Mucosa of descending colon (tissue), 3 donors: Measurements from ENCODE around the gene ADAMTS1. TPM values are rescaled to one million over a fixed set of nuclear protein-coding genes. Genes with fewer than 3 reads are reported as not detected.

Experiments
- ATAC-seq: fragments of 200-7000 bp; cut with Tn5 transposase; one replicate; pipeline ENCODE4 v1.9.1; 2020; ENCODE audit warnings: mild to moderate bottlenecking, moderate library complexity
- DNase-seq, 3 donors: peaks; one replicate each; pipeline ENCODE4 v3.0.0-alpha.2; 2020
- H3K36me3 ChIP-seq: fragments of 200-600 bp; one replicate; pipeline ENCODE4 v1.8.0; 2021; ENCODE audit warnings: low read depth, mild to moderate bottlenecking
- H3K4me1 ChIP-seq: fragments of 200-600 bp; one replicate; pipeline ENCODE4 v1.8.0; 2021; ENCODE audit warnings: low read depth, mild to moderate bottlenecking
- H3K4me3 ChIP-seq: fragments of 200-600 bp; one replicate; pipeline ENCODE4 v1.8.0; 2021; ENCODE audit warnings: mild to moderate bottlenecking
- H3K9me3 ChIP-seq: fragments of 200-600 bp; one replicate; pipeline ENCODE4 v1.8.0; 2021; ENCODE audit warnings: mild to moderate bottlenecking
- CTCF ChIP-seq: fragments of 200-600 bp; IDR thresholded peaks from one replicate; pipeline ENCODE4 v1.8.0; 2022; ENCODE audit warnings: antibody characterized with exemption, mild to moderate bottlenecking
- intact Hi-C, 2 donors: fragments of 100-400 bp; cut with DNase I in 1 of 2; cut with micrococcal nuclease in 1 of 2; formaldehyde crosslinking; loops; one replicate each; pipeline versions ENCODE4 v1.11.0 to v1.11.1; 2022; cut with DNase I, micrococcal nuclease
- total RNA-seq, 3 donors: library from RNA; stranded (reverse); fragmentation: NEBNext Ultra II Directional in 2 of 3; extraction: Animal tissue kit (Norgen Biotek cat#: 25700) in 2 of 3; gene quantifications; one replicate each; pipeline versions ENCODE4 v1.2.1 to v1.2.4, GENCODE V29; 2021 to 2023
- donor health status: DM: no; HTN: no; CAD: no; lungs with moderate emphysema.
- donor health status: DM: no; HTN: no; CAD: no.
- donor health status: DM: no; HTN: yes; CAD: no.

Gene ADAMTS1
- total RNA-seq, 3 donors from 2014 or later: 5.2 to 59.3 (median 43.9) TPM

- DNase-seq (peak in 1 of 3 donors; percentile 38), ATAC-seq (peak; percentile 27)
- H3K4me1 ChIP-seq: no peaks in the 10 kb centered on the region
- H3K4me3 ChIP-seq: no peak overlapping the region
- no peaks in the 10 kb centered on the region for H3K36me3 ChIP-seq
- H3K9me3 ChIP-seq: no peaks in the 10 kb centered on the region
- intact Hi-C loops: no loop called here
- TF ChIP-seq CTCF: no peak
These were observed 56.4 kb downstream of the ADAMTS1 start for GRCh38 chr21:26788790-26789189.

Other genes starting within 250 kb of the ADAMTS1 start
- gene ADAMTS5, start 121.7 kb upstream of the ADAMTS1 start, total RNA-seq: 1 to 10 TPM; 1.1 to 8.7 (median 5.5) TPM